AG10803 (cell line): ENCODE results near the gene HTN1.
"Not testable (repeated sequence)": the region's sequence is repeated elsewhere in the genome, so short reads cannot be mapped to it uniquely, and the experiment has no call there.

Experiments used
- DNase-seq: peaks from one replicate; pipeline ENCODE4 v3.0.0; 2010; ENCODE audit warnings: low read depth
- H3K4me3 ChIP-seq: 2 replicates; pipeline ENCODE4 v1.5.1; 2011; ENCODE audit warnings: mild to moderate bottlenecking, low read length, control low read depth
- CTCF ChIP-seq: conservative IDR thresholded peaks from 2 replicates; pipeline ENCODE4 v1.5.1; 2011; ENCODE audit warnings: mild to moderate bottlenecking, low read length, control low read depth, inconsistent platforms

The HTN1 gene

GRCh38 chr4:70050138-70050537, at the start of gene HTN1:
Gene HTN1 (plus strand): TSS chr4:70050438. CDS start chr4:70053077, 2,639 bp downstream.
- DNase-seq, H3K4me3 ChIP-seq: not testable (repeated sequence)

- no peak for TF ChIP-seq CTCF
- H3K4me3 ChIP-seq: no peak overlapping the region
Observed at GRCh38 chr4:70000711-70001110, 49.5 kb upstream of the HTN1 start.

GRCh38 chr4:70002507-70002906, 47.7 kb upstream of the HTN1 start:
- no peak for TF ChIP-seq CTCF
- DNase-seq: no peak
- no peak overlapping the region for H3K4me3 ChIP-seq

More at GRCh38 chr4:70000711-70001110, 49.5 kb upstream of the HTN1 start:
- no peak for DNase-seq

- DNase-seq: no peak
- H3K4me3 ChIP-seq: no peak overlapping the region
- TF ChIP-seq CTCF: no peak
Observed at GRCh38 chr4:70008771-70009170, 41.5 kb upstream of the HTN1 start.

GRCh38 chr4:70019006-70019405, 31.2 kb upstream of the HTN1 start:
- DNase-seq, H3K4me3 ChIP-seq: not testable (repeated sequence)

GRCh38 chr4:70023218-70023617, 27.0 kb upstream of the HTN1 start:
- H3K4me3 ChIP-seq: no peak overlapping the region
- no peak for TF ChIP-seq CTCF
- DNase-seq: no peak

- no peak for DNase-seq
- no peak for TF ChIP-seq CTCF
- no peak overlapping the region for H3K4me3 ChIP-seq
Observed at GRCh38 chr4:70027011-70027410, 23.2 kb upstream of the HTN1 start.

GRCh38 chr4:70028159-70028558, 22.1 kb upstream of the HTN1 start, which contains the start of gene HTN3:
Gene HTN3 (plus strand): TSS chr4:70028459. CDS start chr4:70030741, 2,282 bp downstream.
- H3K4me3 ChIP-seq, DNase-seq: not testable (repeated sequence)

GRCh38 chr4:70037559-70037958, 12.7 kb upstream of the HTN1 start:
- H3K4me3 ChIP-seq, DNase-seq: not testable (repeated sequence)

GRCh38 chr4:70039928-70040327, 10.3 kb upstream of the HTN1 start:
- H3K4me3 ChIP-seq, DNase-seq: not testable (repeated sequence)
